GM21786 (cell line): ENCODE results near the gene HOXC11.

Experiments used
- ATAC-seq: cut with Tn5 transposase; IDR thresholded peaks from one replicate; pipeline ENCODE4 v1.9.1; 2021; ENCODE audit not compliant: unreplicated experiment

HOXC11 gene

DNA sequence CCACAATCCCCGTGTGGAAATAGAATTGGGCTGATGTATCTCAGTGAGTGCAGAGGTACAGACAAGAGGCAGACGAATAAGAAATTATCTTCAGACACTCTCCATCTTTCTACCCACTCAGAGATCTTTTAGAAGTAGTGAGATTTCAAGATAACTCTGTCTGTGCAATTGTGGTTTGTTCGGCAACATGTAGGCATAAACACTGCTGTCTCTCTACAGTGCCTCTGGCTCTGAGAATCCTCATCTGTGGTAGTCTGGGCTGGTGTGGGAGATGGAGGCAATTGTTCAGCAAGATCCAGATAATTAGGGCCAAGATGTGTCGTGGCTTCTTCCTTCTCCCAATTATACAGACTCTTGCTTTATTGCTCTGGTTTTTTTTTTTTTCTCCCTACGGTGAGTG, 31.2 kb upstream of the HOXC11 start:
- no peak for ATAC-seq

DNA sequence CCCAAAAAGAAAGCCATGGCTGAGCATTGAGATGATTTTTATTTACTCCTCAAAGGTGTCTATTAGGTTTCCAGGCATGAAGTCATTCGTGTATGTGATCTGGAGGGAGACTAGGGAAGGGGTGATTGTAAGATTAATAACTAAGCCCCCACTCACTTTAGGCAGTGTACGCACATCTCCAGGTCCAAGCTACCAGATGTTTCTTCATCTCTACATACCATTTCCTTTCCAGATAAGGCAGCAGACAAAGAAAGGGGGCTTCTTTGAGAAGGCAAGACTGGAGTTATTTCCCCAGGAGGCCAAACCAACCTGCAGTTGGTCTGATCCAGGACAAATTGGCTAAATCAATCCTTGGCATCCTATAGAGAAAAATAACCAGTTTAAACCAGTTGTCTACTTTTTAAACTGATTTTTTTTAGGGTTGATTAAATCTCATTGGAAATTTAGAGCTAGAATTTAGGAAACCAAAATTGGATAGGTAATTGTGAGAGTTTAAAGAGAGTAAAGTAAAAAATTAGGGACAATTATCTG, 30.4 kb upstream of the HOXC11 start:
- no peak for ATAC-seq

- no peak for ATAC-seq
Measured at GRCh38 chr12:53944209-53944608, 28.7 kb upstream of the HOXC11 start.

DNA sequence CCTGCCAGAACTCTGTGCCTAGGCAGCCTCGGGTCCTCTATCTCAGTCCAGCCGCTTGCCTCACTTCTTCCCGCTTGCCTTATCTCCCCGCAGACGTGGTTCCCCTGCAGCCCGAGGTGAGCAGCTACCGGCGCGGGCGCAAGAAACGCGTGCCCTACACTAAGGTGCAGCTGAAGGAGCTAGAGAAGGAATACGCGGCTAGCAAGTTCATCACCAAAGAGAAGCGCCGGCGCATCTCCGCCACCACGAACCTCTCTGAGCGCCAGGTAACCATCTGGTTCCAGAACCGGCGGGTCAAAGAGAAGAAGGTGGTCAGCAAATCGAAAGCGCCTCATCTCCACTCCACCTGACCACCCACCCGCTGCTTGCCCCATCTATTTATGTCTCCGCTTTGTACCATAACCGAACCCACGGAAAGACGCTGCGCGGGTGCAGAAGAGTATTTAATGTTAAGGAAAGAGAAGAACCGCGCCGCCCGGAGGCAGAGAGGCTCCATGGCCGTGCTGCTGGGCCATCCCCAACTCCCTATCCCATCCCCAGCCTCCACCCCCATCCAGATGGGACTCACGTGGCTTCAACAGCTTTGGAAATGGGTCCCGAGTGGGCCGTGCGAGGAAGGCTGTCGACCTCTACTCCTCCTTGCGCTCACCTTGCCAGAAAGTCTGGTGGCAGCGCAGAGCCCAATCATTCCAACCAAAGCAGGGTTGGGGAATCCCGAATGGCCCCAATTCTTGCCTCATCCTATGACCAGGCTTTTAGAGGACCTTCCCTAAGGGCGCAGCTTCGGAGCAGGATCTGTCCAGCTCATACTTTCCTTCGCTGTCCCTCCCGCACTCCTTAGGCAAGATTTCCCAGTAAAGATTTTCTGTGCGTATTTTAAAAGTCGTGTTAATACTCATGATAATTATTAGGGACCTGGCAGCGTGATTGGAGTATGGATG, 27.7 kb upstream of the HOXC11 start:
- no peak for ATAC-seq

DNA sequence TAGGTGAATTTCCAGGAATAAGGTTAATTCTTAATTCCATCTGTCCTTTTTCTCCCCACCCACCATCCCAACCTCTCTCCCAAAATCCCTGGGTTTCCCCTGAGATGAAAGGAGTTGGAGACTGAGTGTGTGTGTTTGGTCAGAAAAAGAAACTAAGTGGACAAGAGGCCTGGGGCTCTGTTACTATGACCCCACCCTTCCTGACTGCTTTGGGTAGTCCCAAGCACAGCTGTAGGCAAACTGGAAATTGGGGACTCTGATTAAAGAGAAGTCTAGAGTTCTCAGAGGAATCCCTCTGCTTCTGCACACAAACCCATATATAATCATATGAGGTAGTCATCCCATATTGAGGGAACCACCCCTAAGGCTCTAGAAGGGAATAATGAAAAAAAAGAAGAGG, 25.2 kb upstream of the HOXC11 start:
- ATAC-seq: no peak

GRCh38 chr12:53948650-53949593, 24.0 kb upstream of the HOXC11 start:
- no peak for ATAC-seq

- no peak for ATAC-seq
Measured at GRCh38 chr12:53949631-53950436, 23.1 kb upstream of the HOXC11 start.

- no peak for ATAC-seq
Measured at GRCh38 chr12:53950437-53950773, 22.5 kb upstream of the HOXC11 start.

DNA sequence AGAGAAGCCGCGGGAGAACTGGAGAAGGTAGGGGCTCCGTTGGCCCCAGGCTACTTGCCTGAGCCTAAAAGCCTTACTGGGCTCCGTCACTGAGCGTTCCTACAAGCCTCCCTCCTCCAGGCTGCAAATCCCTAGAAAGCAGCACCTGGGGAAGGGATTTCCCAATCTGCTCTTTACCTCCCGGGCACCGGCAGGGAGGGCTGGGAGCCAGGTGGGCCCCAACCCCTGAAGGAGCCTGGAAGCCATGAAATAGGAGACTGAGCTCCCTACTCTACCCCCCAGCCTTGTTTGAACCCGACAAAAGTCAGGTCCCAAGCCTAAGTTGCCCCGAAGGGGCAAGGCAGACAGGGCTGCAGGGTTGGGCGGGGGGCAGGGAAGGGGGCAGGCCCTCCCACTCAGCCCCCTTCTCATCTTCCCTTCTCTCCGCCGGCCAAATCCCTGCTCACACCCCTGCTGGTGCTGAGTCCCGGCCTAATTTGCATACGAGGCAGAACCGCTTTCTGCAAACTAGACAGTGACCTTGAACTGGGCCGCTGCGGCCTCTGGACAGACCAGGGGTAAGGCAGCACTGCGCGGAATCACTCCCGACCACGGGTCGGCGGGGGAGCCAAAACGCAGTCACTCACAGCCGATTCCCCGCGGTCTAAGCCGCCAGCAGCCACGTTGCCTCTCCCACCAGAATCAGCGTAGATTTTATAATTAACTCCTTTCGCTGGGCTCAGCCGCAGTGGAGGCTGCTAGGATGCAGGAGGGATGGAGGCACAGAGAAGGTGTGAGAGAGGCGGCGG, 21.9 kb upstream of the HOXC11 start:
- no peak for ATAC-seq

GRCh38 chr12:53951577-53952334, 21.2 kb upstream of the HOXC11 start:
- ATAC-seq: no peak

DNA sequence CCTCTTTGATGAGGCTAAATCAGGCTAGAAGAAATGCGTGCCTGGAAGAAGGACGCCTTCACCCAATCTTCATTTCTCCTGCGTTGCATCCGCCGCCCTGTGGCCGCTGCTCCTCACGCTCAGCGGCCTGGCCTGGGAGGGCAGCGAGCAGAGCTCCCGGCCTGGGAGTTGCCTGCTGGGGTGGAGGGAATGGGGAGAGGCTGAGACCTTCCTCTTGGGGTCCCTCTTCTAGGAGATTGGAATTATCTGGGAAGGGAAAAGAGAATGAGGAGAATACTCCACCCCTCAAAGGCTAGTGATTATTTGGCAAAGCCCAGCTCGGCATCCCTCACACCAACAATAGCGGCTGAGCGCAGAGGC, 20.6 kb upstream of the HOXC11 start:
- no peak for ATAC-seq

- no peak for ATAC-seq
Measured at GRCh38 chr12:53952871-53953734, 19.8 kb upstream of the HOXC11 start.

GRCh38 chr12:53953831-53954693, 18.9 kb upstream of the HOXC11 start:
- no peak for ATAC-seq

- ATAC-seq: no peak
Measured at GRCh38 chr12:53954694-53955035, 18.3 kb upstream of the HOXC11 start, which contains the start of gene HOXC12. Gene HOXC12 (plus strand): TSS chr12:53954903. CDS start chr12:53954930, 27 bp downstream.

GRCh38 chr12:53955036-53955775, 17.7 kb upstream of the HOXC11 start:
- ATAC-seq: no peak

DNA sequence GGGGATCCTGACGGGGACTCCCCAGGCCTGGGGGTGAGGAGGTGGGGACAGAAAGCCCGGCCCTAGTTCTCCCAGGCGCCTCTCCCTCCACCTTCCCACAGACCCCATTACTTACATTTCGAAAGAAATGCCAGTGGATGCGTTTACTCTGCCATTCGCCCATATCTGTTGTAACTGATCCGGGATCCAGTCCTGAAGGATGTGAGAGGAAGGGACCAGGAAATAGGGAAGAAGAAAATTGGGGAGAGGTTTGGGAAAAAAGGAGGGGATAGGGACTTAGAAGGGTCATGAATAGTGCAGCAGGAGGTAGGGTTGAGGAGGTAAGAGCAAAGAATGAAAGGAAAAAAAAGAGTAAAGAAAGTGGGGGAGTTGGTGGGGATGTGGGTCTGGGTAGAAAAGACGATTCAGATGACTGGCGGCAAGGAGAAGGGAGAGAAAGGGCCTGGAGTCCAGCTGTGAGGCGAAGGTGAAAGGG, 17.1 kb upstream of the HOXC11 start:
- no peak for ATAC-seq
